D721Med (cell line): ENCODE results near the gene CMIP.
"Not testable (repeated sequence)": the region's sequence is repeated elsewhere in the genome, so short reads cannot be mapped to it uniquely, and the experiment has no call there.

Experiments used
- DNase-seq: peaks from one replicate; pipeline ENCODE4 v3.0.0; 2011; ENCODE audit warnings: low spot score; ENCODE audit not compliant: insufficient read length
- FAIRE-seq: peaks from 2 replicates; lab custom pipeline; 2011; peaks lifted over from hg19 to GRCh38; lab: Jason Lieb, UNC
- TF ChIP-seq, protein P1 (sequence below): IDR thresholded peaks from 2 replicates; pipeline ENCODE4 v1.5.1; 2012; ENCODE audit warnings: mild to moderate bottlenecking, control low read depth; ENCODE audit not compliant: insufficient read depth; ENCODE audit errors: missing control alignments

CMIP gene

DNA sequence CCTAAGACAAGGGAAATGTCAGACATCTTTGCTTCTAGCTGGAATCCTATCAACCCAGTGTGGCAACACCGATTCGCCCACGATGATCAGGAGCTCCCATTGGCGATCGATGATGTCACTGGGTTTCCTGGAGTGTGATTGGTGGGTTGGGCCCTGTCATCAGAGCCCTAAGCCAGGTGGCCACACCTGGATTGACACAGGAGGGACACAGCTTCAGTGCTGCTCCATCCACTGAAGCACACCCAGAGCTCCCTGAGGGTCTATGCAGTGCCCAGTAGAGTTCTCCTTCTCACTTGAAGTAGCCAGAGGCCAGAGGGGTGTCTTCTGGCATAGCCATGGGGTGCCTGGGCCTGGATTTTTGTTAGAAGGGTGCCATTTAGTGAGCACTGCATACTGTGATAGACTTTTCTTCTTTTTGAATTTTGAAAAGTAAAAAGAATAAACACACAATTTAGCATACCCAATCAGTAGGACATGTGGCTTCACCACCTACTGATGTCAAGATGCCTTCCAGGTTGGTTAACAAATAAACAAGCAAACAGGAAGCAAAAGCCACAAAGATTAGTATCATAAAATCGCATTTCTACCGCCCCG lies 77.6 kb downstream of the CMIP start:
- TF ChIP-seq, protein P1, sequence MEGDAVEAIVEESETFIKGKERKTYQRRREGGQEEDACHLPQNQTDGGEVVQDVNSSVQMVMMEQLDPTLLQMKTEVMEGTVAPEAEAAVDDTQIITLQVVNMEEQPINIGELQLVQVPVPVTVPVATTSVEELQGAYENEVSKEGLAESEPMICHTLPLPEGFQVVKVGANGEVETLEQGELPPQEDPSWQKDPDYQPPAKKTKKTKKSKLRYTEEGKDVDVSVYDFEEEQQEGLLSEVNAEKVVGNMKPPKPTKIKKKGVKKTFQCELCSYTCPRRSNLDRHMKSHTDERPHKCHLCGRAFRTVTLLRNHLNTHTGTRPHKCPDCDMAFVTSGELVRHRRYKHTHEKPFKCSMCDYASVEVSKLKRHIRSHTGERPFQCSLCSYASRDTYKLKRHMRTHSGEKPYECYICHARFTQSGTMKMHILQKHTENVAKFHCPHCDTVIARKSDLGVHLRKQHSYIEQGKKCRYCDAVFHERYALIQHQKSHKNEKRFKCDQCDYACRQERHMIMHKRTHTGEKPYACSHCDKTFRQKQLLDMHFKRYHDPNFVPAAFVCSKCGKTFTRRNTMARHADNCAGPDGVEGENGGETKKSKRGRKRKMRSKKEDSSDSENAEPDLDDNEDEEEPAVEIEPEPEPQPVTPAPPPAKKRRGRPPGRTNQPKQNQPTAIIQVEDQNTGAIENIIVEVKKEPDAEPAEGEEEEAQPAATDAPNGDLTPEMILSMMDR: no peak
- no peak for FAIRE-seq
- no peak for DNase-seq

DNA sequence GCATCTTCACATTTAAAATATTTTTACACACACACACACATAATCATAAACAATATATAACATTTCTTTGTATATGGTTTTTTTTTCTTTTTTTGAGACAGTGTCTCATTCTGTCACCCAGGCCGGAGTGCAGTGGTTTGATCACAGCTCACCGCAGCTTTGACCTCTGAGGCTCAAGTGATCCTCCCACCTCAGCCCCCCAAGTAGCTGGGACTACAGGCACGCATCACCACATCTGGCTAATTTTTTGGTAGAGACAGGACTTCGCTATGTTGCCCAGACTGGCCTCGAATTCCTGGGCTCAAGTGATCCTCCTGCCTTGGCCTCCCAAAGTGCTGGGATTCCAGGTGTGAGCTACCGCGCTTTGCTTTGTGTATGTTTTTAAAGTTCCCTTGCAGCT lies 78.2 kb downstream of the CMIP start:
- not testable (repeated sequence) for DNase-seq, FAIRE-seq

DNA sequence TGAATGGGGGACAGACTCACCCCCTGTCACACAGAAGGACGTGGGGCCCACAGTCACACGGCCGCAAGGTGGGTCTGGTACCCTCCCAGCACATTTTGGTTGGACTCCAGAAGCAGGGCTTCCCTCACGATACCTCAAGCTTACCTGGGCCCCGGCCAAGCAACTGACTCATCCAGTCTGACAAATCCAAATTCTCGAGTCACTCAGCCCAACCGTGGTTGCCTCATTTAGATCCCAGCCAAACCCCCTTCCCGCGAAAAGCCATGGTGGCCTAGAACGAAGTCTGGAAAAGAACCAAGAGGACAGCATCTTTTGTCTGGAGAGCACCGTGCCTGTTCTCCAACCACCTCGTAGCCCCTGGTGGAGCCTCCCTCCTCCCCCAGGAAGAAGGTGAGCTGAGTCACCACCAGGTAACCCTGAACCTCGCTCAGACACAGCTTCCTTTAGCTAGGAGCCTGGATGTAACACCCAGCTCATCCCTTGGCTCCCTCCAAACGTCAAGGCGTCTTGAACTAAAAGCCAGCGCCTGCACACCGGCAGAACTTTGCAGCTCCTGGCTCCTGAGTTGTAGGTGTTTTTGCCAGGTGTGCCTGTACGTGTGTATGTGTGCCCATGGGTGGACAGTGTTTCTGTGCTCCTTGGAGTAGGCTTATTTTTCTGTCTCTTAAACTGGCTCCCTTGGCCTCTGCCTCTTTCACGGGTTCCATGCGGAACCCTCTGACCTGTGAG lies 78.9 kb downstream of the CMIP start:
- no peak for FAIRE-seq

DNA sequence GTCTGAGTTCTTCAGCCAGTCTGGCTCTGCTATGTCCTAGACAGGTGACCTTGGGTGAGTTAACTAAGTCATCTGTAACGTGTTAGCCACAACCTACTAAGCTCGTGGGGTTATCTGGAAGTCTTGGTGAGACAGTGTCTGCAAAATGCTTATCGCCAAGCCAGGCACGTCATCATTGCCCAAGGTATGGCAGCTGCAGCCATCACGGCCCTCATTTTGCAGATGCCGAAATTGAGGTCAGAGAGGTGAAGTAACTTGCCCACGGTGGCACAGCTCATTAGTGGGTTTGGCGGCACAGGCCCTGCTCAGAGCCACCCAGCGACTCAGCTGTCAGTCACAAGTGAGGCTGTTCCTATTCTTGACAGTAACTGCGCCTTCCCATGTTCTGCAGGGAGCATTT lies 79.8 kb downstream of the CMIP start:
- no peak for FAIRE-seq
- TF ChIP-seq, protein P1: no peak
- no peak for DNase-seq

More for the DNA sequence above, 78.9 kb downstream of the CMIP start:
- TF ChIP-seq, protein P1: no peak
- no peak for DNase-seq

DNA sequence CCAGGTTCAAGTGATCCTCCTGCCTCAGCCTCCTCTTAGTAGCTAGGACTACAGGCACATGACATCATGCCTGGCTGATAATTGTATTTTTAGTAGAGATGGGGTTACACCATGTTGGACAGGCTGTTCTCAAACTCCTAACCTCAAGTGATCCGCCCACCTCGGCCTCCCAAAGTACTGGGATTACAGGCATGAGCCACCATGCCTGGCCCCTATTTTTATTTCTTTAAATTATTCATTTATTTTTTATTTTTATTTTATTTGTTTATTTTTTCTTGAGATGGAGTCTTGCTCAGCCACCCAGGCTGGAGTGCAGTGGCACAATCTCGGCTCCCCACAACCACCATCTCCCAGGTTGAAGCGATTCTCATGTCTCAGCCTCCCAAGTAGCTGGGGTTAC lies 80.3 kb downstream of the CMIP start:
- not testable (repeated sequence) for FAIRE-seq, DNase-seq

DNA sequence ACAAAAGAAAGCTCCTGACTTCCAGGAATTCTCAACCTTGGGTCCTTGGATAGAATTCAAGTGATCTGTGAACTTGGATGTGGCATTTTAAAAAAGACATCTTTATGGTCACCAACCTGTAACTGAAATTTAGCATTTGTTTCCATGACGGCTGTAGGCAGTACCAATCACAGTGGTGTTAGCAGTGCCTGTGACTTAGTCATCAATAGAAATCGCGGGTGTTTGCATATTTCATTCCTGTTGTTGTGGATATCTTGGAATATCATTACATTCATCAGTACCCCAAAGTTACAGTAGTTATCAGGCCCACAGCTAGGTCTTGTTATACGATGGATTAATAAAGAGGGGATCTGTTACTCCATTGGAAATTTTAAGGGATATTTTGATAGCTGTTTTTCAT lies 81.6 kb downstream of the CMIP start:
- FAIRE-seq (no peak), DNase-seq (no peak)
- TF ChIP-seq, protein P1: no peak

DNA sequence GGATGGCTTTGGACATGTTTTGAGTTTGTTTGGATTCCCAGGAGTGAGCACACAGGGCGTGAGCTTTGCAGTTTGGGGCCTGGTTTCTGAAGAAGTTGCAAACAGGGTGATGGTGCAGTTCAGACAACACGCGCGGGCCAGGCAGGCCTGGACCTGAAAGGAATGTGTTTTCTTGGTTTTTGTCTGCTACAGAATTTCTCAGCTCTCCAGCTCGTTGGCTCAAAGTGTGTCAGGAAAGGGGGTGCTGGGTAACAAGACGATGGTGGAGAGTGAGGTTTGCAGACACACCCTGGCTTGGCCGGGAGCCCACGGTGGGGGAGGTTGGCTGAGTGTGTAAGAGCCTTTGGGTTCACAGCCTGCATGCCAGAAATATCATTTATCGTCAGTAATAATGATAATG lies 82.3 kb downstream of the CMIP start:
- TF ChIP-seq, protein P1: no peak
- FAIRE-seq: no peak
- no peak for DNase-seq

DNA sequence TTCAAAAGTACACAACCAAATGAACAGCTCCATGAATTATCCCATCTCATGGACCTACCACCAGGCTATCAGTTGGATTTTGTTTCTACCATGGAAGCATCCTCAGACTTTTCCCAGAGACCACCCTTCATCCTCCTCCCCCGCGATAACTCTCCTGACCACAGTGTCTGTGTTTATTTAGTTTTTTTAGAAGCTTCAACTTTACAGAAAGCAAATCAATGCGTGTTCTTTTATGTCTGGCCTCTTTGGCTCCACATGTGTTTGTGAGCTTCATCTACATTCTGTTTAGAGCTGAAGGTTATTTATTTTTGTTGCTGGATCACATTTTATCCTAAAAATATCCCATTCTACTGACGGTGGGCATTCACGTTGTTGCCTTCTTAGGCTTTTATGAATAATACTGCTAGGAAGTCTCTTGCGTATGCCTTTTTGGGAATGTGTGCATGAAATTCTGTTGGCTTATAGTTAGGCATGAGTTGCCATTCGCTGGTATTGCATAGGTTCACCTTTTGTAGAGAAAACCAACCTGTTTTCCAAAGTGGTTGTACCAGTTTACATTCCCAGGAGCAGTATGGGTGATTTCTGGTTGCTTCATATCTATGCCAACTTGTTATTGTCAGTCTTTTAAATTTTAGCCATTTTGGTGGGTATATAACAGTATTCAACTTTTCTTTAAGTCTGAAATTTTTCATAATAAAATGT lies 83.0 kb downstream of the CMIP start:
- TF ChIP-seq, protein P1: no peak
- DNase-seq (no peak), FAIRE-seq (no peak)
